Lower leg skin (tissue), 3 donors: ENCODE results near the gene PDPN.

Experiments
- CTCF ChIP-seq, 3 donors: fragments of 450-650 bp; IDR thresholded peaks; one replicate each; pipeline ENCODE4 v1.5.1; 2016; ENCODE audit warnings: antibody characterized with exemption in 3 of 3, mild to moderate bottlenecking in 3 of 3, moderate library complexity in 2 of 3
- POLR2A ChIP-seq, 2 donors: fragments of 450-650 bp; IDR thresholded peaks; one replicate each; pipeline ENCODE4 v1.6.1; 2016 to 2017; ENCODE audit warnings: antibody characterized with exemption in 2 of 2, mild to moderate bottlenecking in 1 of 2, moderate library complexity in 1 of 2

GRCh38 chr1:13549521-13549920, 34.1 kb upstream of the PDPN start:
- TF ChIP-seq CTCF (IDR thresholded peaks at IDR 0.05): no peak
- TF ChIP-seq POLR2A (IDR thresholded peaks at IDR 0.05): no peak
